Spleen (tissue), 7 donors: ENCODE data around the gene LDHD.

ENCODE experiments used
- POLR2A ChIP-seq, 3 donors: fragments of 450-650 bp; IDR thresholded peaks; one replicate each; pipeline ENCODE4 v1.5.1; 2017; ENCODE audit warnings: antibody characterized with exemption in 3 of 3, mild to moderate bottlenecking in 1 of 3
- TF ChIP-seq, protein P1 (sequence below), 11 experiments: fragments of 200-600 bp in 7 of 11; fragments of 450-650 bp in 4 of 11; sonication (generic) in 4 of 11; IDR thresholded peaks in 8 of 11; conservative IDR thresholded peaks in 3 of 11; 1 replicate in 7 of 11; 2 replicates in 4 of 11; pipeline versions ENCODE4 v1.4.0 to v1.8.0; 2016 to 2021; ENCODE audit warnings: antibody characterized with exemption in 11 of 11, inconsistent platforms in 4 of 11, mild to moderate bottlenecking in 1 of 11
- donor health status: DM: no; HTN: no; CAD: no; lungs with moderate emphysema.
- donor health status: DM: no; HTN: no; CAD: no.
- donor health status: DM: no; HTN: no; CAD: no.

DNA sequence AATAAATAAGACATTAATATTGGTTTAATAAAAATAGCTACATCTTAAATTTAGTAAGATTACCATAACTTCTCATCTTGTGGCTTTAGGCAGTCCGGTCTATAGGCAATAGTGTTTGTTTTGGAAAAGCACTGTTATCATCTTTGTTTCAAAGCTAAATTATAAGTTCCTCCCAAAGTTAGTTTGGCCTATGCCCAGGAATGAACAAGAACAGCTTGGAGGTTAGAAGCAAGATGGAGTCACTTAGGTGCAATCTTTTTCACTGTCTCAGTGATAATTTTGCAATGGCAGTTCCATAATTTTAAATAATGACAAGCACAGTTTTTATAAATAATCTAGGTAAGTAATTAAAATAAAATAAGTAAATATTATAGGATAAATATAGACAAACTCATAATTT is 6.0 kb upstream of the LDHD start:
- TF ChIP-seq, protein P1, sequence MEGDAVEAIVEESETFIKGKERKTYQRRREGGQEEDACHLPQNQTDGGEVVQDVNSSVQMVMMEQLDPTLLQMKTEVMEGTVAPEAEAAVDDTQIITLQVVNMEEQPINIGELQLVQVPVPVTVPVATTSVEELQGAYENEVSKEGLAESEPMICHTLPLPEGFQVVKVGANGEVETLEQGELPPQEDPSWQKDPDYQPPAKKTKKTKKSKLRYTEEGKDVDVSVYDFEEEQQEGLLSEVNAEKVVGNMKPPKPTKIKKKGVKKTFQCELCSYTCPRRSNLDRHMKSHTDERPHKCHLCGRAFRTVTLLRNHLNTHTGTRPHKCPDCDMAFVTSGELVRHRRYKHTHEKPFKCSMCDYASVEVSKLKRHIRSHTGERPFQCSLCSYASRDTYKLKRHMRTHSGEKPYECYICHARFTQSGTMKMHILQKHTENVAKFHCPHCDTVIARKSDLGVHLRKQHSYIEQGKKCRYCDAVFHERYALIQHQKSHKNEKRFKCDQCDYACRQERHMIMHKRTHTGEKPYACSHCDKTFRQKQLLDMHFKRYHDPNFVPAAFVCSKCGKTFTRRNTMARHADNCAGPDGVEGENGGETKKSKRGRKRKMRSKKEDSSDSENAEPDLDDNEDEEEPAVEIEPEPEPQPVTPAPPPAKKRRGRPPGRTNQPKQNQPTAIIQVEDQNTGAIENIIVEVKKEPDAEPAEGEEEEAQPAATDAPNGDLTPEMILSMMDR (IDR thresholded peaks at IDR 0.05 in 8 of 11, conservative IDR thresholded peaks at IDR 0.05 in 3 of 11) = no peak
- no peak for TF ChIP-seq POLR2A (IDR thresholded peaks at IDR 0.05)
